ENCODE results near the gene SPR.
"Not testable (repeated sequence)": the region's sequence is repeated elsewhere in the genome, so short reads cannot be mapped to it uniquely, and the experiment has no call there.

Gene SPR

DNA sequence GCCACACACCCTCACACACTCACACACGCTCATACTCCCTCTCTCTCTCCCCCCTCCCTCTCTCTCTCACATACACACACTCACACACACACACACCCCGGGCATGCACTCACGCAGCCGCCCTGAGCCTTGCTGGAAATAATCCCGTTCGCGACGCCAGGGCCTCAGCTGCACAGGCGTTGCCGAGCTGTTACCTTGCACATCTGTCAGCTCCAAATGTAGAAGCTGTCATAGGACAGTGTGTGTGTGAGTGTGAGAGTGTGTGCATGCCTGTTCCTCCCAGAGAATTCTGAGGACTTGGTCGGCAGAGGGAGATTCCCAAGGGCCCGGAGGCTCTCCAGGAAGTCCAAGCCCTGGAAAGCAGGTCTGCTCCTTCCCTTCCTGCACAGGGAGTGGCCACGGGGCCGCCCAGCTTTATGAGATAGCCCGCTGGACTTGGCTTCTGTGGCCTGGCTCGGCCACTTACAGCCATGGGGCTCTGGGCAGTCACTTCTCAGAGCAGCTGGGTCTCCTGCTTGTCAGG is 8.6 kb downstream of the SPR start:
- TF ChIP-seq POLR2A (IDR thresholded peaks at IDR 0.05; ENCODE audit: low read length) (no peak), GATA1 (IDR thresholded peaks at IDR 0.05; ENCODE audit: low read depth, low read length) (no peak)
- DNase-seq, result no peak

- no peak for DNase-seq
- TF ChIP-seq POLR2A (IDR thresholded peaks at IDR 0.05; ENCODE audit: low read length), result no peak
- TF ChIP-seq GATA1 (IDR thresholded peaks at IDR 0.05; ENCODE audit: low read depth, low read length), result no peak
Observed at GRCh38 chr2:72896446-72896845, 9.2 kb downstream of the SPR start.

DNA sequence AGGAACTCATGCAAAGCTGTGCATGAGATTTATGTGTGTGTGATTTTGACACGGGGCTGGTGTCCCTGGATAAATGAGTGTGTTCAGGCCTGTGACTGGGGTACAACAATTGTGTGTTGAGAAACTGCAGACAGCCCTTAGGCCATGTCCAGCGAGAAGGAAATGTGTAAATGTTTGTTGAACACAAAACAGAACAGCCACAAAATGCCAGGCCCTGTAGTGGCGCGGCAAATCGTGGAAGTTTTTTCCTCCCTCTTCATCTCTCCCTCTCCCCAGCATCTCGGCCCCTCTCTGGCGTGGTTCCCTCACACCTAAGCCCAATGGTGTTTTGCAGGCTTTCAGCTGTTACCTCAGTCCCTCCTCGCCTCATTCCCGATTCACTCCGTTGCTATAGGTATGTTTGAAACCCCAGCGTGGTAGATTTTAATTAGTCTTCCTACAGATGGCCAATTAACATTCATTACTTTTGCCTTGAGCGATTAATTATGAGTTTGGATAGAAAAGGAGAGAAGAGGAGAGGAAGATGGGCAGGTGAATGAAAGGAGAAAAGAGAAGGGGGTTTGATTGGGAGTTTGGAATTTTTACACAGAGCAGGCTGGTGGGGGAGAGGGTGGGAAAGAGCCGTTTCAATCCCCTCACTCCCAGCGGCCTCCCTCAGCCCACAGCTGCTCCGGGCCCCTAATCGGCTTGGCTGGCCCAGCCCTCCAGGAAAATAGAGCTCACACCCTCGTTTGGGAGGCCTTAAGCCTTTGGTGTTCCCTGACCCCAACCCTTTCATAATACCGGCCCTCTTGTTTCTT is 10.8 kb downstream of the SPR start:
- no peak for DNase-seq
- TF ChIP-seq POLR2A (IDR thresholded peaks at IDR 0.05; ENCODE audit: low read length) (no peak), GATA1 (IDR thresholded peaks at IDR 0.05; ENCODE audit: low read depth, low read length) (no peak)

GRCh38 chr2:72898585-72898906 is 11.3 kb downstream of the SPR start:
- TF ChIP-seq POLR2A (IDR thresholded peaks at IDR 0.05; ENCODE audit: low read length) (no peak), GATA1 (IDR thresholded peaks at IDR 0.05; ENCODE audit: low read depth, low read length) (no peak)
- DNase-seq, result no peak

DNA sequence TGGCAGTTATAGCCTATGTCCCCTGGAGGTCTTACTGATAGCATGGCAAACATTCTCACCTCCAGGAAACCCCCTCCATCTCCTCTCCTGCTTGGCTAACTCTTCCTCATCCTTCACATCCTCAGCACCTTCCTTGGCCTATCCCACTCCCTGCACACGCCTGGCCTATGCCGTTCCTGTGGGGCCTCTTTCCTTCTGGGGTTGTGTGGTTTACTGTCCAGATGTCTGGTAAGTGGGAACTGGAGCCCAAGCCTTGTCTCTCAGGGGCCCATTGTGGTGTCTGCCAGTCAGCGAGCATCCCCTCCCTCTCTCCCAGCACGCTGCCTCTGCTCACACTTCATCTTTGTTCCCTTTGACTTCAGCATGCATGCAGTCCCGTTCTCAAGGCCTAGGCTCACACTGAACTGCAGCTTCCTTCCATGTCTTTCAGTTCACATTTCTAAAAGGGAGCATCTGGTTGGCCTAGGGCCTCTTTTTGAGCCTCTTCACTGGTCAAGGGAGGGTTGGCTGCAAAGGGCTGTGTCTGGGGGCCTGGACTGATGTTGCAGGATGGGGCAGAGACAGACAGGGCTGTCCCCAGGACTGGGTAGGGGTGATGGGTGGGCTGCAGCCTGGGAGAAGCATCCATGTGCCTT is 13.1 kb downstream of the SPR start:
- DNase-seq, result no peak
- TF ChIP-seq POLR2A (IDR thresholded peaks at IDR 0.05; ENCODE audit: low read length) (no peak), GATA1 (IDR thresholded peaks at IDR 0.05; ENCODE audit: low read depth, low read length) (no peak)

DNA sequence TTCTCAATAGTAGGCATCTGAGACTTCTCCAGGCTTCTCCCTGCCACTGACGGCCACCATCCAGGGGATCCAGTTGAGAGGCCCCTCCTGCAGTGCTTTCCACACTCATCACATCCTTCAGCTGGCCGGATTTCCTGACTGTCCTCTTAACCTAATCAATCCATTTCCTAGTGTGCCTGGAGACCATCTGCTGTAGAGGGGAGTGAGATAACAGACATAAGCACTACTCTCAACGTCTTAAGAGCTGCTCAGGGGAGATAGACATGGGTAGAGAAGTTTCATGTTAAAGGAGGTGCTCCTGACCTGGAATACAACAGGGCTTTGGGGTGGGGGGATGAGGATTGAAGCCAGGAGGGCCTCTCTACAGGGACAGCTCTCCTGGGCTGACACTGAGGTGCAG is 14.2 kb downstream of the SPR start:
- DNase-seq, result peak in 1 of 2 experiments; percentile 18
- TF ChIP-seq POLR2A (IDR thresholded peaks at IDR 0.05; ENCODE audit: low read length), result no peak
- TF ChIP-seq GATA1 (IDR thresholded peaks at IDR 0.05; ENCODE audit: low read depth, low read length), result no peak

DNA sequence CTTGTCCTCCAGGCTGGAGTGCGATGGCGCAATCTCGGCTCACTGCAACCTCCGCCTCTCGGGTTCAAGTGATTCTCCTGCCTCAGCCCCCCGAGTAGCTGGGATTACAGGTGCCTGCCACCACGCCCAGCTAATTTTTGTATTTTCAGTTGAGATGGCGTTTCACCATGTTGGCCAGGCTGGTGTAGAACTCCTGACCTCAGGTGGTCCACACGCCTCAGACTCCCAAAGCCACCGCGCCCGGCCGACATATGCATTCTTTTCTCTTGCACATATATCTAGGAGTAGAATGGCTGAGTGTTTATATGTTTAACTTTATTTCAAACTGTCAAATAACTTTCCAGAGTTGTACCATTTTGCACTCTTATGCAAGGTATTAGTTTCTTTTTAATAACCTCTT is 20.2 kb downstream of the SPR start:
- DNase-seq, result not testable (repeated sequence)

DNA sequence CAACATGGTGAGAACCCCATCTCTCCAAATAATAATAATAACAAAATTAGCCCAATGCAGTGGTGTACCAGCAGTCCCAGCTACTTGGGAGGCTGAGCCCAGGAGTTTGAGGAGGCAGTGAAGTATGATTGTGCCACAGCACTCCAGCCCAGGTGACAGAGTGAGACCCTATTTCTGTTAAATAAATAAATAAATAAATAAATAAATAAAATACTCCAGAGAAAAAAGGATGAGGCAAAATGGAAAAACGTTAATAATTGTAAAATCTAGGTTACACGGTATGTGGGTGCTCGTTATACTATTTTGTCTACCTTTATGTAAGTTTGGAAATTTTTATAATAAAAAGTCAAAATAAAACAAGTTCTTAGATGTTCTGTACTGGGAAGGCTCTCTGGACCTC is 21.5 kb downstream of the SPR start:
- TF ChIP-seq GATA1 (IDR thresholded peaks at IDR 0.05; ENCODE audit: low read depth, low read length), result no peak
- no peak for TF ChIP-seq POLR2A (IDR thresholded peaks at IDR 0.05; ENCODE audit: low read length)
- DNase-seq, result no peak

DNA sequence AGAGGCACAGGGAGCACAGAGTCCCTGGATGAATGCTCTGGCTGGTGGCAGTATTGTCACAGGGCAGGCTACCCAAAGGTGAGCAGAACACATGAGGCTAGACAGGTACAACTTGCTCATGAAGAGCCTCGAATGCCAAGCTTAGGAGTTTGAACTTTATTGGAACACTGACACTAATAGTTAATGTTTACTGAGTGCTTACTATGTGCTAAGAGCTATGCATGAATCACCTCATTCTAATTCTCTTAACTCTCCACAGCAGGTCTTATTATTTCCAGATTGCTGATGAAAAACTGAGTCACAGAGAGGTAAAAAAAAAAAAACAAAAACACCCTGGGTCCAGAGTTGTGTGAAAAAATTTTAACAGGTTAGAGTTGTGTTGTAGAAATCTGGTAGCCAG is 24.0 kb downstream of the SPR start:
- DNase-seq, result no peak
- TF ChIP-seq POLR2A (IDR thresholded peaks at IDR 0.05; ENCODE audit: low read length) (no peak), GATA1 (IDR thresholded peaks at IDR 0.05; ENCODE audit: low read depth, low read length) (no peak)

- no peak for DNase-seq
- TF ChIP-seq GATA1 (IDR thresholded peaks at IDR 0.05; ENCODE audit: low read depth, low read length) (no peak), POLR2A (IDR thresholded peaks at IDR 0.05; ENCODE audit: low read length) (no peak)
Observed at GRCh38 chr2:72913486-72914205, 26.4 kb downstream of the SPR start.

- TF ChIP-seq GATA1 (IDR thresholded peaks at IDR 0.05; ENCODE audit: low read depth, low read length), result no peak
- TF ChIP-seq POLR2A (IDR thresholded peaks at IDR 0.05; ENCODE audit: low read length), result no peak
- DNase-seq, result no peak
Observed at GRCh38 chr2:72914206-72914559, 27.0 kb downstream of the SPR start.

DNA sequence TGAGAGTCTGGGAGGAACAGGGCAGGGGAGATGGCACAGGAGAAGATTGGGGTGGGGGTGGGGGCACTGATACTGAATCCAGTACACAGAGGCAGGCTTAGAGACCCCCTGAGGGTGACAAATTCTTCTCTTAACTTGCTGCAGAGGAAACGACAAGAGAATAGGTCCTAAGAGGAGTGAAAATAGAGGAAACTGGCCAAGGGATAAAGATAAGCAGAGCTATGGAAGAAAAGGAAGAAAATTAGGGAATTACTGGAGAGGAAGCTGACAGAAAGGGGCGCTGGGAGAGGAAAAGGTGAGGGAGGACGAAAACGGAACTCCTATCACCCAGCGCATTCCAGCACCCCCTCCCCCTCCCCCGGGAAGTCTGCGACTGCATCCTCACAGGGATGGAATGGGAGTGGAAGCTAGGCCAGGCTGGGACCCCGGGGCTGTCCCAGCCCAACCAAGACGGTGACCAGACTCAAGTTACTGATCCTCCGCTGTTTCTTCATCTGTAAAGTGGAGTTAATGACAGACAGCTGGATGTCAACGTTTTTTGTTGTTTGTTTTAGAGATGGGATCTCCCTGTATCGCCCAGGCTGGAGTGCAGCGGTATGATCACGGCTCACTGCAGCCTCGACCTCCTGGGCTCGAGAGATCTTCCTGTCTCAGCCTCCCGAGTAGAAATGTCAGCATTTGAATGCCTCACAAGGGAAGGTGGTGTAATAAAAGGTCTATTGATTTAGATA is 27.5 kb downstream of the SPR start:
- TF ChIP-seq GATA1 (IDR thresholded peaks at IDR 0.05; ENCODE audit: low read depth, low read length), result no peak
- no peak for TF ChIP-seq POLR2A (IDR thresholded peaks at IDR 0.05; ENCODE audit: low read length)
- DNase-seq, result no peak

GRCh38 chr2:72915320-72915906 is 28.2 kb downstream of the SPR start:
- DNase-seq, result no peak
- TF ChIP-seq GATA1 (IDR thresholded peaks at IDR 0.05; ENCODE audit: low read depth, low read length), result no peak
- no peak for TF ChIP-seq POLR2A (IDR thresholded peaks at IDR 0.05; ENCODE audit: low read length)

All from erythroblast (primary cell).